ENCODE data around the gene CALN1. TPM values are rescaled to one million over a fixed set of nuclear protein-coding genes. Genes with fewer than 3 reads are reported as not detected.
"Not testable (repeated sequence)": the region's sequence is repeated elsewhere in the genome, so short reads cannot be mapped to it uniquely, and the experiment has no call there.

Gene CALN1
- total RNA-seq, 4 donors from 2014 or later = 0.04 TPM; not detected in 3

DNA sequence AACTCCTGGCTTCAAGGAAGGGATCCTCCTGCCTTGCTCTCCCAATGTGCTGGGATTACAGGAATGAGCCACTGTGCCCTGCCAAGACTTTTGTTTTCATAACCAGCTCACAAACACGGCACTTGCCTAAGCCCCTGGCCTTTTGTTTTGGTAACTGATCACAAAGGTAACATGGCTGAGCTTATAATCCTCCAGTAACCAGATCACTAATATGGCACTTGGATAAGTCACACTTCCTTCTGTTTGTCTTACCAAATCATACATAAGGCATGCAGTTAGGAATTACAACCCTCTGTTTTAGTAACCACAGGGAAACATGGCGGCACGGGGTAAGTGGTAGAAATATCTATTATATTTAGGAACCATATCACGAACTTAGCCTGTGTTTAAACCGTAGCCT is 577.1 kb downstream of the CALN1 start:
- TF ChIP-seq EP300 (IDR thresholded peaks at IDR 0.05) (no peak), POLR2AphosphoS5 (IDR thresholded peaks at IDR 0.05) (no peak), POLR2A (IDR thresholded peaks at IDR 0.05) (no peak)
- TF ChIP-seq, protein P1, sequence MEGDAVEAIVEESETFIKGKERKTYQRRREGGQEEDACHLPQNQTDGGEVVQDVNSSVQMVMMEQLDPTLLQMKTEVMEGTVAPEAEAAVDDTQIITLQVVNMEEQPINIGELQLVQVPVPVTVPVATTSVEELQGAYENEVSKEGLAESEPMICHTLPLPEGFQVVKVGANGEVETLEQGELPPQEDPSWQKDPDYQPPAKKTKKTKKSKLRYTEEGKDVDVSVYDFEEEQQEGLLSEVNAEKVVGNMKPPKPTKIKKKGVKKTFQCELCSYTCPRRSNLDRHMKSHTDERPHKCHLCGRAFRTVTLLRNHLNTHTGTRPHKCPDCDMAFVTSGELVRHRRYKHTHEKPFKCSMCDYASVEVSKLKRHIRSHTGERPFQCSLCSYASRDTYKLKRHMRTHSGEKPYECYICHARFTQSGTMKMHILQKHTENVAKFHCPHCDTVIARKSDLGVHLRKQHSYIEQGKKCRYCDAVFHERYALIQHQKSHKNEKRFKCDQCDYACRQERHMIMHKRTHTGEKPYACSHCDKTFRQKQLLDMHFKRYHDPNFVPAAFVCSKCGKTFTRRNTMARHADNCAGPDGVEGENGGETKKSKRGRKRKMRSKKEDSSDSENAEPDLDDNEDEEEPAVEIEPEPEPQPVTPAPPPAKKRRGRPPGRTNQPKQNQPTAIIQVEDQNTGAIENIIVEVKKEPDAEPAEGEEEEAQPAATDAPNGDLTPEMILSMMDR (IDR thresholded peaks at IDR 0.05) = no peak
- 77 to 84% methylated on average over 4 to 5 of the region's 5 CpGs for WGBS, 2 donors (ENCODE audit: low coverage in 1 of 2)
- Histone ChIP-seq H3K4me1 (no peaks in the 10 kb centered on the region), H3K4me3 (no peak overlapping the region), H3K36me3 (no peaks in the 10 kb centered on the region), H3K9me3 (no peaks in the 10 kb centered on the region), H3K27me3 (peaks cover 6% of the 10 kb centered on the region), H3K27ac (no peak overlapping the region)
- no peak for ATAC-seq

DNA sequence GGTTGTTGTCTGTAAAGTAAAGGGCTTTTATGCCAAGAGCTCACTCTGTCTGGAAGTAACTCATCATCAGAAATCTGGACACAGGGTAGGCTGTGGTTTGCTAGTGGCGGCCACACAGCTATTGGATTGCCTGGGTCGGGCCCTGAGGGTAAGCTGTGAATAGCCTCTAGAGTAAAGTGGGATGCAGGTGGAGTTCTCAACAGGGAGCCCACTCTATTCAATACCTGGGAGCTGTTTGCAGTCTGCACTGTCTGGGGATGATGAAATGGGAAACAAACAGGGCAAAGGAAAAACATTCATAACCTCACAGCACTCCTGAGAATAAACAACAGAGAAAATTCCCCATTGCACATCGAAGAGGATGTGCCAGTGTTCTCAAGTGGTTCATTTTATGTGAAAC is 582.6 kb downstream of the CALN1 start:
- no peak for ATAC-seq
- Histone ChIP-seq H3K27ac (no peak overlapping the region), H3K4me1 (no peaks in the 10 kb centered on the region), H3K36me3 (no peaks in the 10 kb centered on the region), H3K9me3 (no peaks in the 10 kb centered on the region), H3K27me3 (no peaks in the 10 kb centered on the region), H3K4me3 (no peak overlapping the region)
- WGBS, 2 donors (ENCODE audit: low coverage in 1 of 2) = 53 to 57% methylated on average over 1 to 3 of the region's 3 CpGs
- no peak for TF ChIP-seq POLR2A (IDR thresholded peaks at IDR 0.05)
- TF ChIP-seq, protein P1 (IDR thresholded peaks at IDR 0.05) = no peak
- TF ChIP-seq POLR2AphosphoS5 (IDR thresholded peaks at IDR 0.05) = no peak
- TF ChIP-seq EP300 (IDR thresholded peaks at IDR 0.05) = no peak

DNA sequence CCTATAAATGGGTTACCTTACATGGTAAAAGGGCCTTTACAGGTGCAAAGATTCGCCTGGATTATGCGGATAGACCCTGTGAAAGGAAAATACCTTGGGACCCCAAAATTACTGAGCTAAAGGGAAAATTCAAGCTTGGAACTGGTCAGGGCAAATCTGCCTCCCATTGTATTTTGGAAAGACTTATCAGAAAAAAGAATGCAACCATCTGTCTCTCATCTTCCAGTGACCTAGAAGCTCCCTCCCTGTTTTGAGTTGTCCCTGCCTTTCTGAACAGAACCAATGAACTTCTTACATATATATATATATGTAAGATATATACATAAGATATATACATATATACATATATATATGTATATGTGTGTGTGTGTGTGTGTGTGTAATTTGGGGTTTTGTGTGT is 583.8 kb downstream of the CALN1 start:
- H3K36me3 ChIP-seq = no peaks in the 10 kb centered on the region
- WGBS, 2 donors (ENCODE audit: low coverage in 1 of 2) = 75 to 83% methylated on average over 2 of the region's 2 CpGs
- no peak overlapping the region for H3K4me3 ChIP-seq
- ATAC-seq = no peak
- no peaks in the 10 kb centered on the region for H3K9me3 ChIP-seq
- TF ChIP-seq POLR2A (IDR thresholded peaks at IDR 0.05) = no peak
- no peak for TF ChIP-seq POLR2AphosphoS5 (IDR thresholded peaks at IDR 0.05)
- no peak for TF ChIP-seq EP300 (IDR thresholded peaks at IDR 0.05)
- TF ChIP-seq, protein P1 (IDR thresholded peaks at IDR 0.05) = no peak
- no peaks in the 10 kb centered on the region for H3K4me1 ChIP-seq
- H3K27me3 ChIP-seq = no peaks in the 10 kb centered on the region
- no peak overlapping the region for H3K27ac ChIP-seq

DNA sequence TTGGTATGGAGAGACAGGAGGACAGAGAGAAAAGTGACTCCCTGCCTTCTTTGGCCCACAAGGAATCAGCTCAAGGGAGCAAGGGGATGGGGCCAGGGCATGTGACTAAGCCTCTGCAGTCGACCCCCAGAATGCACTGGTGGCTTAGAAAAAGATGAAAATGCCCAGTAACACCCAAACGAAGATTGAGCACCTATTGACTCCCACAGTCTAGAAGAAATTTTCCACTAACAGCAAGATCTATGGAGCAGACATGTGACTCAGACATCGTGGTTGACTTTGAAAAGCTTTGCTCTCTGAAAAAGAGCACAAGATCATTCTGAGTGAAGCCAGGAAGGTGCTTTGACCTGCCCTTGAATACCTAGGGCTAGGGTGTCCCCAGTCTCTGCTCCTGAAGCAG is 586.0 kb downstream of the CALN1 start:
- TF ChIP-seq EP300 (IDR thresholded peaks at IDR 0.05) = no peak
- TF ChIP-seq, protein P1 (IDR thresholded peaks at IDR 0.05) = no peak
- TF ChIP-seq POLR2AphosphoS5 (IDR thresholded peaks at IDR 0.05) = no peak
- no peak for TF ChIP-seq POLR2A (IDR thresholded peaks at IDR 0.05)
- no peaks in the 10 kb centered on the region for H3K9me3 ChIP-seq
- 68 to 71% methylated on average over 3 of the region's 3 CpGs for WGBS, 2 donors (ENCODE audit: low coverage in 1 of 2)
- no peaks in the 10 kb centered on the region for H3K4me1 ChIP-seq
- H3K27ac ChIP-seq = no peak overlapping the region
- ATAC-seq = no peak
- H3K27me3 ChIP-seq = no peaks in the 10 kb centered on the region
- no peak overlapping the region for H3K4me3 ChIP-seq
- H3K36me3 ChIP-seq = no peaks in the 10 kb centered on the region

DNA sequence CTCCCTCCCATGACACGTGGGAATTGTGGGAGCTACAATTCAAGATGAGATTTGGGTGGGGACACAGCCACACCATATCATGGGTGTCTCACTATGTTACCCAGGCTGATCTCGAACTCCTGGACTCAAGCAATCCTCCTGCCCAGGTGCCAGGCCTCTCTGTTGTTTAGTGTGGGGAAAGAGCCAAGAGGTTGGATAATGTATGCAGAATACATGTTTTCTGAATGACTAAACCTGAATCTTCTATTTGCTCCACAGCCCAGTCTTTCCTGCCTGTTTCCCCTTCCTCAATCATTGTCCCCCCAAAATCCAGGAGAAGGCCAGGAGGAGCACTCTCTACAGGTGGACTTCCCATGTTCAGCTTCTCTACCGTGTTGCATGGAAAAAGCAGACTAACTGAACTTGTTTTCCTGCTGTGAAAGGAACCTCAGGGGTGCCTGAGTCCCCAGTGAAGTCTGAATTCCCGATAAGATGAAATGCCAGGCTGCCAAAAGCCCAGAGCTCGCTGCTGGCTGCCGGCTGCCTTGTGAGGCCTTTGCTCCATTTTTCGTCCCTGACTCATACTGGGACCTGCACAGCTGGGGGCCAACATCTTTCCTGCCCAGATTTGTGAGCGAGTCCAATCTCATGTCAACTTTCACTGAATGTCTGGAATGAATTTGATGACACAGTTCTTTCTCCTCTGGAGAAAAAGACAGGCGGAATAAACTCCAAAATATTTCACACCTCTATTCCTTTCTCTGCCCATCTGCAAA is 588.0 kb downstream of the CALN1 start:
- no peaks in the 10 kb centered on the region for H3K4me1 ChIP-seq
- H3K27me3 ChIP-seq = no peaks in the 10 kb centered on the region
- 75 to 76% methylated on average over 2 to 9 of the region's 9 CpGs for WGBS, 2 donors (ENCODE audit: low coverage in 1 of 2)
- TF ChIP-seq, protein P1 (IDR thresholded peaks at IDR 0.05) = no peak
- no peak for ATAC-seq
- no peak overlapping the region for H3K4me3 ChIP-seq
- no peaks in the 10 kb centered on the region for H3K9me3 ChIP-seq
- H3K36me3 ChIP-seq = no peaks in the 10 kb centered on the region
- H3K27ac ChIP-seq = no peak overlapping the region

DNA sequence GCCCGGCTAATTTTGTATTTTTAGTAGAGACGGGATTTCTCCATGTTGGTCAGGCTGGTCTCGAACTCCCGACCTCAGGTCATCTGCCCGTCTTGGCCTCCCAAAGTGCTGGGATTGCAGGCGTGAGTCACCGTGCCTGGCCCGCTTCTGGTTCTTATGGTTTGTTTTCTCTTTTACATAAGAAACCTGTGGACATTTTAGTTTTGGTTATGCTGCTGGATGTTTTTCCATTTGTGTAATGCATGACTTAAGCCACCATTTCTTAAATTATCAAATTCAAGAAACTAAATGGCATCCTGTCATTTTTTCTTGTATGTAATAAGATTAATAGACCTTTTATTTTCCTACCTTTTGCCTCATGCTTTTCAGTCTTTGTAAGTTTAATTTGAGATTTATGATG is 589.7 kb downstream of the CALN1 start:
- 89 to 90% methylated on average over 2 to 8 of the region's 8 CpGs for WGBS, 2 donors (ENCODE audit: low coverage in 1 of 2)
- not testable (repeated sequence) for H3K27me3 ChIP-seq, H3K4me3 ChIP-seq, H3K9me3 ChIP-seq, H3K36me3 ChIP-seq, ATAC-seq, H3K4me1 ChIP-seq, H3K27ac ChIP-seq

Measured in gastroesophageal sphincter (tissue), 4 donors.